GM20431 (cell line): ENCODE data around the gene CDC26.
"Not testable (repeated sequence)": the region's sequence is repeated elsewhere in the genome, so short reads cannot be mapped to it uniquely, and the experiment has no call there.

ENCODE experiments used
- in situ Hi-C: fragments of 300-500 bp; cut with MseI, MboI; formaldehyde crosslinking; loops from one replicate; pipeline ENCODE4 v1.15.0; 2020; ENCODE audit warnings: low sequenced_read_pairs; ENCODE audit not compliant: unreplicated experiment

Gene CDC26

DNA sequence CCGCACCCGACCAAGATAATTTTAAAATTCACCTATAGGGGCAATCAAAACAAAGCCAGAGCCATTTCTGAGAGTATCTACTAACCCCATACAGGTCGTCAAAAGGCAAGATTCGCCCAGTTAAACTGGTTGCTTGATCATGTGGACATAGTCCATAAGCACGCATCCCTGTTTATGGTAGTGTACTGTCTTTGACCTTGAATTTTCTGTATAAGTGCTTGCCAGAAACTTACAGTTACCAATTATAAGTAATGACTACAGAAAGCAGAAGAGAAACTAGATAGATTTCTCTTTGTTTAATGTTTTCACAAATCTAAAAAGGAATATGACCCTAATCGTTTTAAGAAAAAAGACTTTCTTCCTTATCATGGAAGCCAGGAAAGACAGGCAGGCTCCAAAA, 28.4 kb downstream of the CDC26 start:
- in situ Hi-C loops, result no loop called here

- in situ Hi-C loops, result no loop called here
Observed at GRCh38 chr9:113245894-113246293, 29.5 kb downstream of the CDC26 start.

- in situ Hi-C loops, result no loop called here
Observed at GRCh38 chr9:113244556-113244955, 30.8 kb downstream of the CDC26 start.

DNA sequence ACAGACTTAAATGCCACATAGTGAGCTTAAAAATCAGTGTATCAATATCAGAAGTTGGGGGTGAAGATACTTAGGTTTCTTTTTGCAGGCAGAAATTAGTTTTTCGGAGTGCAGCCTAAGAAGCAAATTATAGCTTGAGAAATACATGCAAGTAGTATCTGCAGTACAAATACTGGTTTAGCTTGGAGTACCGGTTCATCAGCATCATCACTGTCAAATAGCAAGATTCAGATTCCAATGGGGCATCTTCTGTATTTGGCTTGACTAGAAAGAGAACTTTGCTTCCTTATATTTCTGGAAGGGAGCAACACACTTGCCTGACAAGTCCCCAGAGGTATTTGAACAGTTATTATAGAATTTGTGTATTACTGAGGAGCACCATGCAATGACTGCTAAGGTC, 34.2 kb downstream of the CDC26 start:
- in situ Hi-C loops, result no loop called here

GRCh38 chr9:113238859-113239232, 36.5 kb downstream of the CDC26 start:
- in situ Hi-C loops, result no loop called here

DNA sequence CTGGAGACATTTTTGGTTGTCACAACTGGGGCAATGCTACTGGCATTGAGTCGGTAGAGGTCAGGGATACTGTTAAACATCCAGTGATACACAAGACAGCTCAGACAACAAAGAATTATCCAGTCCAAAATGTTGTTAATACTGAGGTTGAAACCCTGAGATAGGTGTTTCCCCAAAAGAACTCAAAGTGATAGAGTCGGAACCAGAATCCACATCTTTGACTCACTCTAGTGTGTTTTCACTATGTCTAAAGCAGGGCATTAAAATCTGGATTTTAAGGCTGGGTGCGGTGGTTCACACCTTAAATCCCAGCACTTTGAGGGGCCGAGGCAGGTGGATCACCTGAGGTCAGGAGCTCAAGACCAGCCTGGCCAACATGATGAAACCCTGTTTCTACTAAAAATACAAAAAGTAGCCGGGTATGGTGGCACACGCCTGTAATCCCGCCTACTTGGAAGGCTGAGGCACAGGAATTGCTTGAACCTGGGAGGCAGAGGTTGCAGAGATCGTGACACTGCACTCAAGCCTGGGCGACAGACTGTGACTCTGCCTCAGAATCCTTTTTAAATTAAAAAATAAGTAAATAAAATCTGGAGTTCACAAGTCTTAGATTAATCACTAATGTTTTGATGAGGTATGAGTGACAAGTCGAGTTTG, 37.0 kb downstream of the CDC26 start:
- in situ Hi-C loops, result no loop called here

DNA sequence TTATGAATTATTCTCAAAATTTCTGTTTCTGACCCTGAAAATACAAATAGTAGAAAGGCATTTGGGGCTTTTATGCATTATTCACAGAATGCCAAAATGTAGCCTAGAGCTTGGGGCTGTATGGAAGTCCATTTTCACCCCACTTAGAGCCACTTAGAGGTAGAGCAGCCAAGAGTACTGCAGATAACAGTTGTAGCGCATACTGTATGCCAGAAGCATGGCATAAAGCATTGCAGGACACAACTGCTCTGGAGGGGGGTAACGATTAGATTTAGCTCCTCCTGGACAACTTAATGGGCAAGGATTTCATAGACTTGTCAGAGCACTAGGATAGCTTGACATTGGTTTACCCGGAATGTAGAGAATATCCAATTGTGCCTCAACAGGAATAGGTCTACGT, 38.3 kb downstream of the CDC26 start:
- in situ Hi-C loops, result no loop called here

DNA sequence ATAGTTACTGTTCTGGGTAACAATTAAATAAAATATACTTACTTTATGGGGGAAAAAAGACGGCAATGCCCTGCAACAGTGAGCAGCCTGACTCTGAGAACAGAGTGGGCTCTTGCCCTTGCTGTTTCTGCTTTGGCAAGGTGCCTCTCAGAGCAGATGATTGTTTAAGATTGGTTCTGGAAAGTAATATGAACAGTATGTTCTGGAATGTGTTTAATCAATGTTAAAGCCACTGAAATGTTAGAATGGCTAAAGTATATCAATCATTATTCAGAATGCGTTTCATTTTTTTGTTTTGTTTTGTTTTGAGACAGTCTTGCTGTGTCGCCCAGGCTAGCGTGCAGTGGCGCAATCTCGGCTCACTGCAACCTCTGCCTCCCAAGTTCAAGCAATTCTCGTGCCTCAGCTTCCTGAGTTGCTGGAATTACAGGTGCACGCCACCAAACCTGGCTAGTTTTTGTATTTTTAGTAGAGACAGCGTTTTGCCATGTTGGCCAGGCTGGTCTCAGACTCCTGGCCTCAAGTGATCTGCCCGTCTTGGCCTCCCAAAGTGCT, 39.6 kb downstream of the CDC26 start:
- in situ Hi-C loops, result not testable (repeated sequence)

- in situ Hi-C loops, result no loop called here
Observed at GRCh38 chr9:113231701-113232100, 43.7 kb downstream of the CDC26 start.

- in situ Hi-C loops, result no loop called here
Observed at GRCh38 chr9:113228130-113228665, 47.2 kb downstream of the CDC26 start.

DNA sequence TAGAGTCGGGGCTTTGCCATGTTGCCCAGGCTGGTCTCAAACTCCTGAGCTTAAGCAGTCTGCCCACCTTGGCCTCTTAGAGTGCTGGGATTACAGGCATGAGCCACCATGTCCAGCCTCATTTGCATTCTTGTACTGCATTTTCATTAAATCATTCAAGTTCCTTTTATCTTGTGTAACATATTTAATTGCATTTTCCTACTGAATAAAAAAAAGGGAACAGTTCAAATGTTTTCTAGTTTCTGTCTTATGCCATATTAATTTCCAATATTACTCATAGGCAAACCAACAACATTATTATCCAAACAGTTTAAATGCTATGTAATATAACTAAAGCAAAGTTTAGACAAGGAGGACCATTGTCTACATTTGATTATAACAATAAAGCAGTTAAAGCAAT, 47.9 kb downstream of the CDC26 start:
- in situ Hi-C loops, result no loop called here

GRCh38 chr9:113223963-113224362, 51.4 kb downstream of the CDC26 start:
- in situ Hi-C loops, result no loop called here

GRCh38 chr9:113222482-113222841, 52.9 kb downstream of the CDC26 start:
- in situ Hi-C loops, result no loop called here

DNA sequence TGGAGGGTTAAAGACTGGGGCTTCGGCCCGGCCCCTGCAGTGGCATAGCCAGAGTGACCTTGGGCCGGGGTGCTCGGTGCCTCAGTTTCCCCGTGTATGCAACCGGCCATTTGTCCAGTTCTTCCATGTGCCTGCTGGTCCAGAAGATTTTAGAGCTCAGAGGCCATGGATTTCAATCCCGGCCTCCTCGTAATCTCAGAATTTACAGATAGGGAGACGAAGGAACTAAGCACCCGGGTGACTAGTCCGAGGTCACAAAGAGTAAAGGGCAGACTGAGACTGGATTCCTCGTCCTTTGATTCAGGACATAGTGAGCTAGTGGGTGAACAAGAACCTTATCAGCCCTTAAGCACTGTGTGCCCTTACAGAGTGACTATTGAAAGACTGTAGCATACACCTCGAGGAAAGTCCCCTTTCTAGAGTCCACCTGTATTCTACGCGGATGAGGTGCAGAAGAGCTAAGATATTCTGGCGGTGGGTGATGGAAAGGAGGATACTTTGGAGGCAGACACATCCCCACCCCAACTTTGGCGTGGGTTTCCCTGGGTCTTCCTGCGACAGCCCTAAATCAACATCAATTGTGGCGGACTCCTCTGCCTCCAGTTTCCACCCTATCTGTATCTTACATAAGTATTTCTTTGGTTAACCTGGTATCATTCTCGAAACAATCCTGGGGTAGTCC, 53.4 kb downstream of the CDC26 start:
- in situ Hi-C loops, result no loop called here

- in situ Hi-C loops, result no loop called here
Observed at GRCh38 chr9:113221003-113221799, 54.2 kb downstream of the CDC26 start, which contains the start of the genes FKBP15 and SLC31A1. TSS of gene FKBP15 (minus strand) at chr9:113221277. CDS start at chr9:113221243, 34 bp downstream. TSS of gene SLC31A1 (plus strand) at chr9:113221544. CDS start at chr9:113256149, 34,605 bp downstream.

- in situ Hi-C loops, result no loop called here
Observed at GRCh38 chr9:113220467-113221002, 54.8 kb downstream of the CDC26 start.

- in situ Hi-C loops, result no loop called here
Observed at GRCh38 chr9:113219969-113220368, 55.4 kb downstream of the CDC26 start.

GRCh38 chr9:113219186-113219936, 56.0 kb downstream of the CDC26 start:
- in situ Hi-C loops, result no loop called here
